Measurements from ENCODE around the gene TCF7L2.
A peak's percentile ranks its signal among the peaks of the same experiment; 100 is the strongest.

Gene TCF7L2

DNA sequence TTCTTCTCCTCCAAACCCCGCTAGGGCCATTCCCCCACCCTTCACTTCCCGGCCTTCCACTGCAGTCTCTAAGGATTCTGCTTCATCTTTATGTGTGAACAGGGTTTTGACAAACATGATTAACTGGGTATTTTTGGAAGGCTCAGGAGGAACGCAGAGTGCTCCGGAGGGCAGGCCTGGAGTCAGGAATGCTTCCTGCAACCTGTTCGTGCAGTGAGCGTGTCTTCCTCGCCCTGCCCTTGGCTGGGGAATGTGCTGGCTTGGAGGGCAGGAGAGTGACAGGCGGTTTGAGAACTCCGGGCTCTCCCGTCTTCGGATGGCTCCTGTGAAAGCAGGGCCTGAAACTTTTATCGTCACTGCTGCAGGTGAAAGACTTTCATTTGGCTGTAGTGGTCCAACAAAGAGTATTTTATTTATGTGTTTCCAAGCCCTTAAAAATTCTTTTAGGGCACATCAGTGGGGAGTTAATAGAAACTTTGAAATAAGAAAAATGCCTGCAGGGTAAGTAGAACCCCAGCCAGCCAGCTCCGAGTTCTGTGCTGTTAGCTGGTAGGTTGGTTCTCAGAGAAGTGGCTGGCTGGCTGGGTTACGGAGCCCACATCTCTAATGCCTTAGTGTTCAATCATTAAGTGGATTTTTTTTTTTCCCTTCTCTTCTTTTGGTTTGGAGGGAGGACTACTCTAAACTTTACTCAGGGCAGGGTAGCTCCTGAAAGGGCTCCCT, 51.0 kb downstream of the TCF7L2 start:
- DNase-seq: no peak

- no peak for DNase-seq
Observed at GRCh38 chr10:113001599-113002448, 51.8 kb downstream of the TCF7L2 start.

GRCh38 chr10:113002449-113002777, 52.4 kb downstream of the TCF7L2 start:
- no peak for DNase-seq

DNA sequence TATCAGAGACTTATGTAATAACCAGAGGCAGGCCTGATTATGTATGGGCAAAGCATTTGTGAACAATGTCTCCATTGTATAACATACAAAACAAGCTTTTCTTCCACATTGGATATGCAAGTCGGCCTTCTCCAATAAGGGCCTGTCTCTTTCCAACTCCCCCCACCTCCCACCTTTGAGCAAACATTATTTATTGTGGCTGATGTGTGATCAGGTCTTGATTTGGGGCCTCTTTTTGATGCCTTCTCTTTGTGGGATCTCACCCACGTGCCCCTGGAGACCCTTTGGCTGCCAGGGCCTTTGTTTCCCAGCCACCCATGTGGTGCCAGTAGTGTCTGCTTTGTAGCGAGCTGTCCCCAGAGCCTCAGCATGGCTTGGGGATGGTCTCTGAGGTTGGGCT, 53.0 kb downstream of the TCF7L2 start:
- DNase-seq: no peak

GRCh38 chr10:113004069-113004618, 54.1 kb downstream of the TCF7L2 start:
- no peak for DNase-seq

DNA sequence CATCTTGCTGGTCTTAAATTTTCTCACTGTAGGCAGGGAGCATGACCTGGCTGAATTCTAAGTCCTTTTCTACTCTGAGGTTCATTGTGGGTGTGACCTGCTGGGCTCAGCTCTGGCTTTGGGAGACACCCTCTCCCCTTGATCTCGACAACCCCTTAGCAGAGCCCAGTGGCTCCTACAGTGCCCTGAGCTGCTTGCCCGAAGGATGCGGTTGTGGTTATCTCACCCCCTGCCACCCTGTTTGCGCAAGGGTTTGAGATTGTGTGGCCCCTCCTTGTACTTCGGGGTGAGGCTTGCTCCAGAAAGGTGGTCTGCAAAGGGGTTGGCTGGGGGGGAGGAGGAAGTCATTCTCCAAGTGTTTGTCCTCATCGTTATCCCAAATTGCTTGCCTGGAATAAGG, 55.3 kb downstream of the TCF7L2 start:
- DNase-seq: no peak

DNA sequence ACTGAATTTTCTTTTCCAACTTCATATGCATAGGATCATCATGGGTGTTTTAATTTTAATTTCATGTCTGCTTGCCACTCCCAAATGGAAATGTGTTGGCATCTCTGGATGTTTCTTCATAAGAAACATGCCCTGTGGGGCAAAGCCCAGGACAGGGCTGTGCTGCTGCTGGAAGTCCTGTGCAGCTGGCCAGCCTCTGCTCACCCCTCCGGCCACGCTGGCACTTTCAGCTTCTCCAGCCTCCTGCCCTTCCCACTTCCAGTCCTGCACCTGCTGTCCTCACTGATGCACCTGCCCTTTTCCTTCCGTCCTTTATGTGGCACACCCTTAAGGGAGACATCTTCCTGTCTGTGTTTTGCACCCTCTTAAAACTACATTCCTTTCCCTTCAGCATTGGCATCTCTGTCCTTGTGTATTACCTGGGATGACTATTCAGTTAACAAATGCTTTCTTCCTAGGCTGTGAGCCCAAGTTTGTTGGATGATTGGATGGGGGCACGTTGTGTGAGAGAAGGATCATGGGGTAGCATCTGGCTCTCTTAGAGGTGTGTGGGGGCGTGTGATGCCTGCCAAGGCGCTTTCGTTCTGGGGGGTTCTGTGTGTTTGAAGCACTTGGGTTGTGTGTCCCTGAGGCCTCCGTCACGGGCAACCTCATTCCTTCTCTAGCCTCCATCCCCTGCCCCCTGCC, 56.8 kb downstream of the TCF7L2 start:
- DNase-seq: no peak

DNA sequence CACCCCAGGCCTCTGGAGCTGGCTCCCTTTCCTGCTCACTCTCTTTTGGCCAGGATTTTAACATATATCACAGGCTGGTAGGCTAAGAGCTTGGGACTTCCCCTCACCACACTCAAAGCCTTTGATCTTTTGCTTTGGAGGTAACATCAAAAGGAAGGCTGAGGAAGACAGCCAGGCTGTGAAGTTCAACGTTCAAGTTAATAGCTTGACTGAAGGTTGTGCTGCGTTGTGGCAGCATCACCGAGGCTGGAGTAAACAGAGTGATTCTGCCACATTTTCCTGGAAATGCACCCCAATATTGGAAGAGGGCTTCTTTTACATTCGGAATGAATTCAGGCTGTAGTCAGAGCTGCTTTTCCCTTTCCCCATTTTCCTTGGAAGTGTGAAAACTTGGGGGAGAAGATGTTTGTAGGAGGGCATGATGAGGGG, 57.3 kb downstream of the TCF7L2 start:
- no peak for DNase-seq

GRCh38 chr10:113007821-113008220, 57.8 kb downstream of the TCF7L2 start:
- no peak for DNase-seq

DNA sequence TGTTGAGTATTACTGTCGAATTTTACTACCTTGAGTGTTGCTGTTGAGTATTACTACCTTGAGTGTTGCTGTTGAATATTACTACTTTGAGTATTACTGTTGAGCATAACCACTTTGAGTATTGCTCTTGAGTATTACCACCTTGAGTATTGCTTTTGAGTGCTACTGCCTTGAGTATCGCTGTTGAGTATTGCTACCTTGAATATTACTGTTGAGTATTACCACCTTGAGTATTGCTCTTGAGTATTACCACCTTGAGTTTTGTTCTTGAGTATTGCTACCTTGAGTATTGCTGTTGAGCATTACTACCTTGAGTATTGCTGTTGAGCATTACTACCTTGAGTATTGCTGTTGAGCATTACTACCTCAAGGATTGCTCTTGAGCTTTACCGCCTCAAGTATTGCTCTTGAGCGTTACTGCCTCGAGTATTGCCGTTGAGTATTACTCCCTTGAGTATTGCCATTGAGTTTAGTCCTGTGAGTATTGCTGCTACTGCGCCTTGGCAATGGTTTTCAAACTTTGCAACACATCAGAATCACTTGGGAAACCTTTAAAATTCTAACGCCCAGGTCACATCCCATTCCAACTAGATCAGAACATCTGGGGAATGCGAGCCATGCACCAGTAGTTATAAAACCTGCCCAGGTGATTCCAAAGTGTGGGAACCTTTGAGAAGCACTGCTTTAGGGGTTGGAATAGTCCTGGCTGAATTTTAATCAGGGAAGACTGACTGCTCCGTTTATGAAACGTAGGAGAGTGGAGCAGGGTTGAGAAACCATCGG, 61.7 kb downstream of the TCF7L2 start:
- no peak for DNase-seq

- DNase-seq: no peak
Observed at GRCh38 chr10:113015201-113015600, 65.2 kb downstream of the TCF7L2 start.

DNA sequence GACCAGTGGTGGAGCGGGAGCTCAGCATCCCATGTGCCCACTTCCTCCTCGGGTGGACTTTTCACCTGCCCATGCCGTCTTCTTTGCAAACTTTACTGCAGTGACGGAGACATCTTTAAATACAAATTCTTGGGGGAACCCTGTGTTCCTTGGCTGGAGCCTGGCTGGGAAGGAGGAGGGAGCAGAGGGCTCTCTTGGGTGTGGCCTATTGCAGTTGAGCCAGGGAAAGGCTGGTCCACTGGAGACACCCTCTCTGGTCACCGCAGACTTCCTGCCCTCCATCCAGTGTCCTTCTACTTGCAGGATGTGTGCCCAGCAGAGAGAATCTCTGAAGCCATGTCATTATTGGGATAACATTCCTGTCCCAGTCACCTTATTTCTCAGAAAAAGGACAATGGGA, 67.3 kb downstream of the TCF7L2 start:
- no peak for DNase-seq

DNA sequence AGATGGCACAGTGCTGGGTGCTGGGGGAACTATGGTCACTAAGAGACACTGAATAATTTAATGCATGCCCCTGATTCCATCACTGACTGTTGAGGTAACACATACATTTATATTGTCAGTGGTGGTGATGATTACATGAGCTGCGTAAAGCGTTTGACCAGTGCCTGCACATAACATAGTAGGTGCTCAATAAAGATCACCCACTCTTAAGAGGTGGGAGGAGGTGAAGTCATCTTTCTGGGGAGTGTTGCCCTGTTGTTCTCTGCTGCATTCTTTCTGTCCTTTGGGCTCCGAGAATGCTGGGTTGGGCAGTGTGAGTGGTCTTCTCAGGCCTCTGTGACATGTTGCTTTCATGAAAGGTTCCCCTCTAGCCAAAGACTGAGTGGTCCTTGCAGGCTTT, 68.0 kb downstream of the TCF7L2 start:
- no peak for DNase-seq

DNA sequence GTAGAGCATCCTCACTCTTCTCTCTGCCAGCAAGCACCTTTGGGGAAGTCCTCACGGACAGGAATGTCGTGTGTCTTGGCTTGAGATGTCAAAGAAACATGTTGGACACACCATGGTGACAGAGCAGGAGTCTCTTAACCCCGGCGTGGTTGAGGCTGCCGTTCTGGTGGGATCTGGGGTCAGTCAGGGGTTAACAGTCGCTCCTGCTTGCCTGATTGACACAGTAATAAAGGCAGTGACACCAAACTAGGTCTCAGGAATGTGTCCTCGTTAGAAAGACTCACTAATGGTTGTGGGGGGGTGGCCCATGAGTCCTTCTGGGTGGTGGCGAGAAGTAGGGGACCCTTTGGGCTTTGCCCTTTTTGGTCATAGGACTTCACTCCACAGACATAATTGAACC, 69.0 kb downstream of the TCF7L2 start:
- no peak for DNase-seq

GRCh38 chr10:113019692-113020474, 69.8 kb downstream of the TCF7L2 start:
- DNase-seq: peak; percentile 44

GRCh38 chr10:113020475-113020753, 70.4 kb downstream of the TCF7L2 start:
- DNase-seq: no peak

DNA sequence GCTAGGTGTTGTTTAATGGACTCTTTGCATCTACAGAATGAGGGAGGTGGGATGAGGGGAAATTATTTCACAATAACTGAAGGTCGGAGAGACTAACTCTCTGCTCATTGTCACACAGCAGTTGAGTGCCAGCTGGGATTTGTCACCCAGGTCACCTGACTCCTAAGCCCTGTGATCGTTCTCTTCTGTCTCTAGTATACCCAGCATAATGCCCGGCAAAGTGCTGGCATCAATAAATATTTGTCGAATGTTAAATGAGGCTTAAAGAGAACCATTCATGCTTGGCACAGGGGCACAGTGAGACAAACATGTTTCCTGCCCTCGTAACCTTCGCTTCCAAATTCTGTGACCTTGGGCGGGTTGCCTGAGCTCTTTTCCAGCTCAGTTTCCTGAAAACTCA, 70.8 kb downstream of the TCF7L2 start:
- DNase-seq: no peak

DNA sequence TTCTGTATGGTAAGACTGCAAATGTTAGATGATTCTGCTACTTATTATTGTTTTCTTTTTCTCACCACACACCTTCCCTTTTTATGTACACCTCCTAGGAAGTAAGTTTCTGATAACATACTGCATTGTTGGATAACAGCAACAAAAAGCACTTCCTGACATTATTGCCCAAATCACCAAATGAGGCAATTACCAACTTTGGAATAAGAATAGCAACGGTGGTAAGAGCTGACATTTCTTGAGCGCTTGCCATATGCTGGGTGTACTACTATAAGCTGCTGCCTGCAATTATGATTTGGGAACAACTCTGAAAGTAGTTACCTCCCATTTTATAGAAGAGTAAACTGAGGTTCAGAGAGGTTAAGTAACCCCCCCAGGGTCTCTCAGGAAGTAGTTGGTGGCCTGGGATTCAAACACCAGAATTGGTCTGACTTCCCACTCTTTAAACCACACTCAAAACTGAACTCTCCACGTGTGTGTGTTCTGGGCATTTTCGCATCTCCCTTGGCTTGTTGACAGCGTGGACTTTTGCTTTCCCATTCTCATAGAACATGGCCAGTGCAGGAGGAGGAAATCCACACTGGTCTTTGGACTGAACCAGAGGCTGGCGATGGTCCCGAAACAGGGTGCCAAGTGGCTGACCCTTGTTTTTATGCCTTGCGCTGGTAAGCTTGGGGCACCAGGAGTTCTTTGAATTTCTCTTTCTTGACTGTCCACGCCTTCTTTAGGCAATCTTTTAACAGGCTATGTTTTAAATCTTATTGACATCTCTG, 71.4 kb downstream of the TCF7L2 start:
- no peak for DNase-seq

- no peak for DNase-seq
Observed at GRCh38 chr10:113022265-113022664, 72.2 kb downstream of the TCF7L2 start.

DNA sequence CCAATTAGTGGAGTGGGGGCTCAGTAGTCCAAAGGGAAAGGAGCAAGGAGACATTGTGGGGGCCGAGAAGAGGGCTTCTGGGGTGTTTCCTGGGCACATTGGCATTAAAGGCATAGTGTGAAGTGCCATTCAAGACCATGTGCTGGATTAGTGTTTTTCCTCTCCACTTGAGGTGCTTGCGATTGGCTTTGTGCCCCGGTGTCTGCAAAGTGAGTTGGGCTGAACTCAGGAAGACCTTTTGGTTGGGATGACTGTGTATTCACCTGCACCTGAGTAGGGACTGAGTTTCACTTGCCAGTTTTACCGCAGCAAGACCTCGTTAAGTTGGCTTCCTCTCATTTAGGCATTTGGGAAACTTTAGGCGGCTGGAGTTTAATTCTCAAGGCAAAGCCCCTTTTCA, 73.0 kb downstream of the TCF7L2 start:
- no peak for DNase-seq

DNA sequence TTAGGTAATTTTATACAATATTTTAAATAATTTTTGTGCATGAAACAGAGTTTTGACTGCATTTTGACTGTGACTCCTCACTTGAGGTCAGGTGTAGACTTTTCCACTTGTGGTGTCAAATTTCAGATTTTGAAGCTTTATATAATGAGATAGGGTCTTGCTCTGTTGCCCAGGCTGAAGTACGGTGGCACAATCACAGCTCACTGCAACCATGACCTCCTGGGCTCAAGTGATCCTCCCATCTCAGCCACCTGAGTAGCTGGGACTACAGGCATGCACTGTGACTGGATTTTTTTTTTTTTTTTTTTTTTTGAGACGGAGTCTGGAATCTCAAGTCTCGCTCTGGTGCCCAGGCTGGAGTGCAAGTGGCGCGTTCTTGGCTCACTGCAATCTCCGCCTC, 74.9 kb downstream of the TCF7L2 start:
- no peak for DNase-seq

All from retina (tissue), 1 donor.